NB4 (cell line): Measurements from ENCODE around the gene MYBPC2.

Source experiments
- DNase-seq: peaks from one replicate; pipeline ENCODE4 v3.0.0; 2010; ENCODE audit warnings: low read depth
- H3K4me3 ChIP-seq: one replicate; pipeline ENCODE4 v1.5.1; 2011; ENCODE audit warnings: mild to moderate bottlenecking, low read depth, low read length, moderate library complexity
- CTCF ChIP-seq: IDR thresholded peaks from one replicate; pipeline ENCODE4 v1.5.1; 2012; ENCODE audit warnings: low read depth, low read length
- MAX ChIP-seq: IDR thresholded peaks from 2 replicates; pipeline ENCODE4 v1.6.1; 2011; ENCODE audit warnings: low read depth, low read length
- MYC ChIP-seq: IDR thresholded peaks from 2 replicates; pipeline ENCODE4 v1.6.1; 2011; ENCODE audit warnings: low read depth, low read length
- POLR2A ChIP-seq: IDR thresholded peaks from 2 replicates; pipeline ENCODE4 v1.6.1; 2011; ENCODE audit warnings: mild to moderate bottlenecking; ENCODE audit not compliant: insufficient read length; ENCODE audit errors: extremely low read depth

Gene MYBPC2

GRCh38 chr19:50513746-50514345 is 81.2 kb downstream of the MYBPC2 start, which contains the start of gene ASPDH:
Gene ASPDH (minus strand): TSS chr19:50513913. CDS start chr19:50513823, 90 bp downstream.
- no peak within 1 kb of the TSS for H3K4me3 ChIP-seq
- TF ChIP-seq MAX (no peak), POLR2A (no peak), CTCF (no peak), MYC (no peak)

GRCh38 chr19:50514346-50515167 is 81.9 kb downstream of the MYBPC2 start:
- DNase-seq: no peak
- TF ChIP-seq CTCF (no peak), MYC (no peak), POLR2A (no peak), MAX (no peak)

More at GRCh38 chr19:50513746-50514345, 81.2 kb downstream of the MYBPC2 start, which contains the start of gene ASPDH:
- DNase-seq: no peak

GRCh38 chr19:50515168-50515561 is 82.5 kb downstream of the MYBPC2 start:
- no peak for DNase-seq
- TF ChIP-seq CTCF (no peak), MYC (no peak), POLR2A (no peak), MAX (no peak)
- H3K4me3 ChIP-seq: no peak overlapping the region

More at GRCh38 chr19:50514346-50515167, 81.9 kb downstream of the MYBPC2 start:
- no peak overlapping the region for H3K4me3 ChIP-seq
